Trophoblast cell (in vitro differentiated cells and primary cell): ENCODE data around the gene HDDC2.

Source experiments
- DNase-seq, 2 donors: peaks; one replicate each; pipeline ENCODE4 v3.0.0-alpha.2; 2016
- H2AFZ ChIP-seq: 2 replicates; pipeline ENCODE4 v1.6.1; 2013; ENCODE audit warnings: low read length, moderate library complexity, mild to moderate bottlenecking; ENCODE audit not compliant: insufficient read depth, poor library complexity
- H2AK5ac ChIP-seq: 2 replicates; pipeline ENCODE4 v1.6.1; 2013; ENCODE audit warnings: mild to moderate bottlenecking, low read length
- H2BK120ac ChIP-seq: 2 replicates; pipeline ENCODE4 v1.6.1; 2013; ENCODE audit warnings: low read length, mild to moderate bottlenecking, moderate library complexity; ENCODE audit not compliant: insufficient read depth, poor library complexity
- H2BK12ac ChIP-seq: 2 replicates; pipeline ENCODE4 v1.6.1; 2013; ENCODE audit warnings: mild to moderate bottlenecking, low read length, moderate library complexity
- H2BK5ac ChIP-seq: 2 replicates; pipeline ENCODE4 v1.6.1; 2013; ENCODE audit warnings: low read length, low read depth, moderate library complexity, mild to moderate bottlenecking; ENCODE audit not compliant: poor library complexity
- H3K14ac ChIP-seq: 2 replicates; pipeline ENCODE4 v1.6.1; 2013; ENCODE audit warnings: mild to moderate bottlenecking, low read length
- H3K18ac ChIP-seq: 2 replicates; pipeline ENCODE4 v1.6.1; 2013; ENCODE audit warnings: mild to moderate bottlenecking, low read length
- H3K23ac ChIP-seq: 2 replicates; pipeline ENCODE4 v1.6.1; 2013; ENCODE audit warnings: low read length
- H3K27ac ChIP-seq: 2 replicates; pipeline ENCODE4 v1.5.1; 2013; ENCODE audit warnings: low read depth, mild to moderate bottlenecking, inconsistent platforms, low read length, moderate library complexity
- H3K27me3 ChIP-seq: 2 replicates; pipeline ENCODE4 v1.6.1; 2013; ENCODE audit warnings: inconsistent platforms, mild to moderate bottlenecking, low read length, moderate library complexity; ENCODE audit not compliant: insufficient read depth
- H3K36me3 ChIP-seq, 2 experiments: 1 replicate in 1 of 2; 2 replicates in 1 of 2; pipeline ENCODE4 v1.6.1; 2013; ENCODE audit warnings: low read length in 2 of 2, mild to moderate bottlenecking in 2 of 2, moderate library complexity in 1 of 2; ENCODE audit not compliant: insufficient read depth in 2 of 2, control insufficient read depth in 1 of 2
- H3K4ac ChIP-seq: 2 replicates; pipeline ENCODE4 v1.6.1; 2013; ENCODE audit warnings: low read depth, mild to moderate bottlenecking, low read length, moderate library complexity
- H3K4me1 ChIP-seq, 2 experiments: 1 replicate in 1 of 2; 2 replicates in 1 of 2; pipeline ENCODE4 v1.6.1; 2013; ENCODE audit warnings: low read length in 2 of 2, mild to moderate bottlenecking in 2 of 2, moderate library complexity in 1 of 2; ENCODE audit not compliant: insufficient read depth in 2 of 2, control insufficient read depth in 1 of 2
- H3K4me2 ChIP-seq: 2 replicates; pipeline ENCODE4 v1.6.1; 2013; ENCODE audit warnings: inconsistent platforms, mild to moderate bottlenecking, low read length, moderate library complexity
- H3K4me3 ChIP-seq: 2 replicates; pipeline ENCODE4 v1.5.1; 2013; ENCODE audit warnings: mild to moderate bottlenecking, low read depth, low read length, inconsistent platforms
- H3K79me1 ChIP-seq: one replicate; pipeline ENCODE4 v1.6.1; 2013; ENCODE audit warnings: low read length
- H3K79me2 ChIP-seq: 2 replicates; pipeline ENCODE4 v1.6.1; 2013; ENCODE audit warnings: low read length, mild to moderate bottlenecking; ENCODE audit not compliant: control insufficient read depth, insufficient read depth, poor library complexity
- H3K9ac ChIP-seq: 2 replicates; pipeline ENCODE4 v1.6.1; 2013; ENCODE audit warnings: mild to moderate bottlenecking, low read length
- H3K9me3 ChIP-seq: 2 replicates; pipeline ENCODE4 v1.6.1; 2013; ENCODE audit warnings: low read depth, mild to moderate bottlenecking, control low read depth, inconsistent platforms, low read length; ENCODE audit not compliant: insufficient read depth
- H4K12ac ChIP-seq: 2 replicates; pipeline ENCODE4 v1.6.1; 2013; ENCODE audit warnings: low read depth, mild to moderate bottlenecking, low read length, moderate library complexity
- H4K8ac ChIP-seq: 2 replicates; pipeline ENCODE4 v1.6.1; 2013; ENCODE audit warnings: low read depth, mild to moderate bottlenecking, low read length, moderate library complexity
- H4K91ac ChIP-seq: one replicate; pipeline ENCODE4 v1.6.1; 2013; ENCODE audit warnings: low read depth, mild to moderate bottlenecking, low read length, moderate library complexity
- WGBS: extraction: QIAGEN DNeasy Blood & Tissue Kit; methylation state at CpG from one replicate; pipeline ENCODE4 v1.1.7; 2013; ENCODE audit warnings: missing lambda C conversion rate; ENCODE audit not compliant: insufficient read length, insufficient coverage; ENCODE audit errors: extremely low coverage; 5-methylcytosine and 5-hydroxymethylcytosine counted together

The HDDC2 gene

DNA sequence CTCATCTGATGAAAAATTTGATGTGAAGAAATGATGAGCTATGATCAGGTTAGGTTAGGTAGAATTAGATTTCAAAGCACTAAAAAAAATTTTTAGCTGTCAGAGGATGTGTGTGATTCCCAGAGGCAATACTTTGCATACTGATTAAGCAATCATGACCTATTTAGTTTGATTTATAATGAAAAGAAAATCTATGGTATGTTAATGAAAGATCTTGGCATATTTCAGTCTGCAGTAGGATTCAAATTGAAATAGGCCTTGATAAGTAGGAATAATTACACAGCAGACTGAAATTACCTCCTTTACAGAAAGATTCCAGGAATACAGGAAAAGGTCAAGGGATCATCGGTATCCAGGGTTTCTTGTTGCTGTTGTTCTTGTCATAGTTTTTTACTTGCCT lies 69.3 kb downstream of the HDDC2 start:
- no peaks in the 10 kb centered on the region for H3K9me3 ChIP-seq

DNA sequence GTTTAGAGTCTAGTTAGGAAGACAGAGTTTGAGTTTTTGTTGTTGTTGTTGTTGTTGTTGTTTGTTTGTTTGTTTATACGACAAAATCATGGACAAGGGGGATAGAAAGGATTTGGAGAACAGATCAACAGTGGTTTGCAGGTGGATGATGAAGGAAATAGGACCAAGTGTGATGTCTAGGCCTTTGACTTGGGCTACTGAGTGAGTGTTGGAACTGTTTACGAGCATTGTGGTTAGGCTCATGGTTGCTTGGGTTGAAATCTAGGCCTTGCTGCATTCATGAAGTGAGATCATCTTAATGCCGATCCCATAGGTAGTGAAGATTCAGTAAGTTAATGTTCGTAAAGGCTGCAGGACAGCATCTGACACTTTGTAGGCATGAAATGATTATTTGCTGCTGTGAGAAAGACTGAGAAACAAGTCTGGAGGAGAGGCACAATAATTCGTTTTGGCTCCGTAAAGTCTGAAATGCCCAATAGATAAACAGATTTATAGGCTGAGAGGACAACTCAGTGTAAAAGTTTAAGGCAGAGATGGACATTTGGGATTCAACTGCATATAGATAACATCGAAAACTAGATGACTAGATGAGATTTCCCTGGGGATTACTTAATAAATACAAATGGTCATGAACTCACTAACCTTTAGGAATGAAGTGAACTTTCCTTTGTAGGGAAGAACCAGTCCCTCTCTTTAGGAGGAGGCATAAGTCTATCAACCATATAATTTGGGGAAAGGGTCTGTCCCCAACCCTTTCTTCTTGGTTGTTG lies 70.0 kb downstream of the HDDC2 start:
- no peak overlapping the region for H3K23ac ChIP-seq
- no peak overlapping the region for H2AK5ac ChIP-seq
- H3K14ac ChIP-seq = no peak overlapping the region
- no peak overlapping the region for H4K91ac ChIP-seq
- no peak overlapping the region for H3K9ac ChIP-seq
- H2AFZ ChIP-seq = no peak overlapping the region
- H3K79me2 ChIP-seq = no peaks in the 10 kb centered on the region
- no peaks in the 10 kb centered on the region for H3K27me3 ChIP-seq
- H4K12ac ChIP-seq = no peak overlapping the region
- H3K4me1 ChIP-seq = peaks cover 0 to 2% of the 10 kb centered on the region in 2 experiments
- DNase-seq = peak in 1 of 2 donors; percentile 66
- H3K4me3 ChIP-seq = no peak overlapping the region
- peaks cover 3% of the 10 kb centered on the region for H3K79me1 ChIP-seq
- H2BK12ac ChIP-seq = no peak overlapping the region
- no peak overlapping the region for H3K18ac ChIP-seq
- WGBS = no CpG with 5 or more reads among the region's 7 CpGs
- no peak overlapping the region for H4K8ac ChIP-seq
- no peaks in the 10 kb centered on the region for H3K36me3 ChIP-seq
- H3K4me2 ChIP-seq = no peak overlapping the region
- no peaks in the 10 kb centered on the region for H3K9me3 ChIP-seq
- no peak overlapping the region for H2BK5ac ChIP-seq
- H3K27ac ChIP-seq = no peak overlapping the region
- H3K4ac ChIP-seq = no peak overlapping the region
- no peak overlapping the region for H2BK120ac ChIP-seq

More for the DNA sequence above, 69.3 kb downstream of the HDDC2 start:
- Histone ChIP-seq H2BK5ac (no peak overlapping the region), H2AFZ (no peak overlapping the region), H3K4me3 (no peak overlapping the region), H4K12ac (no peak overlapping the region), H3K18ac (no peak overlapping the region), H3K4ac (no peak overlapping the region), H3K36me3 (no peaks in the 10 kb centered on the region), H2BK120ac (no peak overlapping the region), H3K27me3 (no peaks in the 10 kb centered on the region), H3K23ac (no peak overlapping the region), H3K27ac (no peak overlapping the region), H4K8ac (no peak overlapping the region), H3K9ac (no peak overlapping the region), H3K79me2 (no peaks in the 10 kb centered on the region), H2BK12ac (no peak overlapping the region), H3K14ac (no peak overlapping the region), H2AK5ac (no peak overlapping the region), H4K91ac (no peak overlapping the region), H3K4me1 (peaks cover 0 to 2% of the 10 kb centered on the region in 2 experiments), H3K4me2 (no peak overlapping the region), H3K79me1 (peaks cover 3% of the 10 kb centered on the region)
- no CpG with 5 or more reads among the region's 1 CpG for WGBS
- peak; percentile 19 to 91 for DNase-seq

DNA sequence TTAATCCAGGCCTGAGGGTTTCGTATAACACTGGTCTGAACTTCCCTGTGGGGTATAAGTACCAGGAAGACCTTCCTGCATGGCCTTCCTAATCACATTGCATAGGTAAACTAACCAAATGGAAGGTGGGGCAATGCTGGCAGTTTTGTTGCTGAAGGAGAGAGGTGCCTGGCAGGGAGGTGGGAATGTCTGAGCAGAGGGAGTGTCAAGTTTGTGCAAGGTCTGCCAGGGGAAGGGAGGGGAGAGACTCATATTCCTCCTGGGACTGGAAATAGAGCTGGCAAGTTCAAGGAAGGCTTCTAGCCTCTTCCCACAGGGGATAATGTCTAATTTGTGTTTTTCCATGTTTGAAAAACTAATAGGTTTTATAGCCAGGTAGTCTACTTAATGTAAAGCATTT lies 70.6 kb downstream of the HDDC2 start:
- H3K4ac ChIP-seq = no peak overlapping the region
- no peak overlapping the region for H3K27ac ChIP-seq
- H3K23ac ChIP-seq = no peak overlapping the region
- no peak overlapping the region for H3K14ac ChIP-seq
- H3K4me2 ChIP-seq = no peak overlapping the region
- no CpG with 5 or more reads among the region's 1 CpG for WGBS
- no peak overlapping the region for H3K4me3 ChIP-seq
- H3K9ac ChIP-seq = no peak overlapping the region
- no peaks in the 10 kb centered on the region for H3K79me2 ChIP-seq
- H2BK5ac ChIP-seq = no peak overlapping the region
- H3K4me1 ChIP-seq = peaks cover 0 to 2% of the 10 kb centered on the region in 2 experiments
- H4K8ac ChIP-seq = no peak overlapping the region
- H2BK12ac ChIP-seq = no peak overlapping the region
- no peak overlapping the region for H4K12ac ChIP-seq
- no peaks in the 10 kb centered on the region for H3K27me3 ChIP-seq
- H3K36me3 ChIP-seq = no peaks in the 10 kb centered on the region
- peaks cover 3% of the 10 kb centered on the region for H3K79me1 ChIP-seq
- H3K18ac ChIP-seq = peak overlapping the region; percentile 56
- no peak overlapping the region for H2AFZ ChIP-seq
- H3K9me3 ChIP-seq = no peaks in the 10 kb centered on the region
- no peak for DNase-seq
- no peak overlapping the region for H4K91ac ChIP-seq
- no peak overlapping the region for H2AK5ac ChIP-seq
- H2BK120ac ChIP-seq = no peak overlapping the region

DNA sequence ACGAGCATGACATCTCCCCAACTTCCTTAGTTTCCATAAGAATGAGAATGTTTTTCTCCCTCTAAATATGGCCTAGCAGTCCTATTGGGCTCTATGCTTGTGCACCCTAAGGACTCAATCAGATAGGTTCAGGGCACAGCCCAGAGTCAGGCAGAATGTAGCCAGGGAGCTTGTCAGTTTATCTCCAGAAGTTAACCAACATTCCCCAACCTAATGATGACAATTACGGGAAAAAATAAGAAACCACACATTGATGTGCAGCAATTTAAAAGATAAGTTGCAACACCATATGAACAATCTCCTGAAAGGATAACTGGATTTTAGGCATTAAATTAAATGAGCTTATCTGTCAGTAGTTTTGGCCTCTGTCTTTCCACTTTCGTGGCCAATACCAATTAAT lies 71.1 kb downstream of the HDDC2 start:
- H3K9ac ChIP-seq = no peak overlapping the region
- H3K27ac ChIP-seq = no peak overlapping the region
- no peak overlapping the region for H3K4ac ChIP-seq
- H2BK120ac ChIP-seq = no peak overlapping the region
- H4K91ac ChIP-seq = no peak overlapping the region
- no peaks in the 10 kb centered on the region for H3K27me3 ChIP-seq
- no peak overlapping the region for H4K12ac ChIP-seq
- H3K18ac ChIP-seq = no peak overlapping the region
- no peak overlapping the region for H3K4me2 ChIP-seq
- no peak overlapping the region for H3K14ac ChIP-seq
- no CpG with 5 or more reads among the region's 3 CpGs for WGBS
- DNase-seq = no peak
- no peak overlapping the region for H2BK12ac ChIP-seq
- no peak overlapping the region for H4K8ac ChIP-seq
- no peak overlapping the region for H2BK5ac ChIP-seq
- no peak overlapping the region for H2AK5ac ChIP-seq
- H3K4me1 ChIP-seq = peaks cover 0 to 2% of the 10 kb centered on the region in 2 experiments
- H2AFZ ChIP-seq = no peak overlapping the region
- no peaks in the 10 kb centered on the region for H3K9me3 ChIP-seq
- no peaks in the 10 kb centered on the region for H3K79me2 ChIP-seq
- no peak overlapping the region for H3K23ac ChIP-seq
- peaks cover 3% of the 10 kb centered on the region for H3K79me1 ChIP-seq
- H3K4me3 ChIP-seq = no peak overlapping the region
- no peaks in the 10 kb centered on the region for H3K36me3 ChIP-seq
